ENCODE measurements around the gene SNX10.
A peak's percentile ranks its signal among the peaks of the same experiment; 100 is the strongest.

Gene SNX10

DNA sequence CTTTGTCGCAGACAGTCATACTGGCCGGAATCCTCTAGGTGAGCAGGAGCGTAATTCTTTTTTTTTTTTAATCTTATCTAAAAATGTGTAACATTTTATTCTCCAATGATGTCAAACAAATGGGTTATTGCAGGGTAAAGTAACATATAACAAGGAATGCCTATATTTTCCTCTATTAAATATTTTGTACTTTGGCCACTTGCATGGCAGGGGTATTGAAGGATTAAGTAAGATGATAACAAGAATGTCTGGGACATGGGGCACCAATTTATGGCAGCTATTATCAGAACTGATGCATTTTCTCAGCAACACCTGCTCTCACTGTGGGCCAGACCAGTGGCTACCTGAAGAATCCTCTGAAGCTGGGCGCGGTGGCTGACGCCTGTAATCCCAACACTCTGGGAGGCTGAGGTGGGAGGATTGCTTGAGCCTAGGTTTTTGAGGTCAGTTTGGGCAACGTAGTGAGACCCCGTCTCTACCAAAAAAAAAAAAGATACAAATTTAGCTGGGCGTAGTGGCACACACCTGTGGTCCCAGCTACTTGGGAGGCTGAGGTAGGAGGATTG is 24.0 kb upstream of the SNX10 start:
- H3K36me3 ChIP-seq (ENCODE audit: control insufficient read depth in 4 of 4, insufficient read depth in 4 of 4, low read length in 3 of 4) = no peaks in the 10 kb centered on the region
- WGBS (ENCODE audit: insufficient coverage) = 97% methylated on average over 4 of the region's 9 CpGs
- H3K9me3 ChIP-seq (ENCODE audit: control extremely low read depth in 1 of 5, control insufficient read depth in 4 of 5, insufficient read depth in 2 of 5, low read depth in 1 of 5, low read length in 4 of 5) = peaks cover 0 to 4% (median 0%) of the 10 kb centered on the region in 5 experiments
- H3K4me1 ChIP-seq (ENCODE audit: control extremely low read depth in 1 of 4, control insufficient read depth in 4 of 4, insufficient read depth in 4 of 4, low read length in 3 of 4) = no peaks in the 10 kb centered on the region
- POLR2A ChIA-PET = no interaction called here
- H3K4me3 ChIP-seq (ENCODE audit: control insufficient read depth in 1 of 7, extremely low read depth in 1 of 7, insufficient read depth in 4 of 7, low read depth in 2 of 7, low read length in 6 of 7) = no peak overlapping the region
- no peak overlapping the region for H3K27ac ChIP-seq (ENCODE audit: insufficient read depth in 1 of 2, low read depth in 1 of 2, low read length in 2 of 2, poor library complexity in 1 of 2, severe bottlenecking in 2 of 2)
- CTCF ChIA-PET = no interaction called here
- H3K27me3 ChIP-seq (replicated peaks in 2 of 5; ENCODE audit: control insufficient read depth in 4 of 5, insufficient read depth in 5 of 5, low read length in 4 of 5) = no peaks in the 10 kb centered on the region
- no peak for DNase-seq

DNA sequence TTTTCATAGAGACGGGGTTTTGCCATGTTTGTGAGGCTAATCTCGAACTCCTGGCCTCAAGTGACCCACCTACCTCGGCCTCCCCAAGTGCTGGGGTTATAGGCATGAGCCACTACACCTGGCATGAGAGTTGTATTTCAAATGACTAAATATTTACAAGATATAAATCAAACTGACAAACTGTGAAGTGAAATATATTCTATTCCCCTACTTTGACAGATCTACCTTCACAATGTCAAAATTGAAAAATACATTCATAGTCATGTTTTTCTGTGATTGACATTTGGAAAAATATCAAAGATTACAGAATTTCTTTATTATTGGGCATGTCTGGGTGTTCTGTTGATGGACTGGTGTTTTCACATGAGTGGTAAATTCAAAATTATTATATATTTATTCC is 16.4 kb upstream of the SNX10 start:
- H3K4me3 ChIP-seq (ENCODE audit: control insufficient read depth in 1 of 7, extremely low read depth in 1 of 7, insufficient read depth in 4 of 7, low read depth in 2 of 7, low read length in 6 of 7) = no peak overlapping the region
- H3K36me3 ChIP-seq (ENCODE audit: control insufficient read depth in 4 of 4, insufficient read depth in 4 of 4, low read length in 3 of 4) = no peaks in the 10 kb centered on the region
- DNase-seq = no peak
- ChIA-PET CTCF (interaction anchor here (4.0 kb wide), 1 partner anchor 88 kb away, joined by 57 read pairs; no protein-coding TSS in a partner anchor), POLR2A (no interaction called here)
- H3K4me1 ChIP-seq (ENCODE audit: control extremely low read depth in 1 of 4, control insufficient read depth in 4 of 4, insufficient read depth in 4 of 4, low read length in 3 of 4) = peaks cover 0 to 4% (median 2%) of the 10 kb centered on the region in 4 experiments
- H3K9me3 ChIP-seq (ENCODE audit: control extremely low read depth in 1 of 5, control insufficient read depth in 4 of 5, insufficient read depth in 2 of 5, low read depth in 1 of 5, low read length in 4 of 5) = no peaks in the 10 kb centered on the region
- no peaks in the 10 kb centered on the region for H3K27me3 ChIP-seq (replicated peaks in 2 of 5; ENCODE audit: control insufficient read depth in 4 of 5, insufficient read depth in 5 of 5, low read length in 4 of 5)
- 100% methylated on average over 1 of the region's 3 CpGs for WGBS (ENCODE audit: insufficient coverage)
- no peak overlapping the region for H3K27ac ChIP-seq (ENCODE audit: insufficient read depth in 1 of 2, low read depth in 1 of 2, low read length in 2 of 2, poor library complexity in 1 of 2, severe bottlenecking in 2 of 2)

DNA sequence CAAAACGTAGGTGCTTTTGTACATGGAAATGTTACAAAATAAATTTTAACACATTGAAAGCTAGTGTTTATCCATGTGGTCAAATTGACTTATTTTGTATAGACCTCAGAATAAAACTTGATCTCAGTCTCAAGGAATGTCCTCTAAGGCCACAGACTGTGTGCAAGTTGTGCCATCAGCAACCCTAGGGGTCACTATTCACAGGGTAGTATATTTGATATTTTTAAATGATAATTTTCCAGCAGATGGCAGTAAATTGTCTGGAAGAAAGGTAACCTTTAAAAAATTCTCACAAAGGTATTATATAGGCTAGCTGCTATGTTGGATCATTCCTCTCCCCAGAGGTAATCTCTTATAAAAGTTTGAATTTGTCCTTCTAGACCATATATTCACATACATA is 12.9 kb upstream of the SNX10 start:
- POLR2A ChIA-PET = no interaction called here
- H3K4me3 ChIP-seq (ENCODE audit: control insufficient read depth in 1 of 7, extremely low read depth in 1 of 7, insufficient read depth in 4 of 7, low read depth in 2 of 7, low read length in 6 of 7) = peak overlapping the region in 3 of 7 experiments; percentile 11 to 70 (median 48)

DNA sequence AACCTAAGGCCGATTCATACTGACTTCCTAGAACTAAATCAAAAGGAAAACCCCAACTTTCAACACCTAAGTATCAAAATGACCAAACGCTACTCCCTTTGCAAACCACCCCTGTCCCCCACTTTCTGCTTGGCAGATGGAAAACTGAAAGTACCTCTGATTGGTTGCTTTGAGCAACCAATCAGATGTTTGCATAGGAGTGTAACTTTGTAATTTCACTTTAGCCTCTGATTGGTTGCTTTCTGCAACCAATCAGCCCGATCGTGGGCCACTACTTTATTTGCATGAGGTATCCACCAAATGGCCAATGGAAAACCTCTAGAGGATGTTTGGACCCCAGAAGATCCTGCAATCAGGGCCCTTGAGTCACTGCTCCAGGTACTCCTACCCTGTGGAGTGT is 12.3 kb upstream of the SNX10 start:
- POLR2A ChIA-PET = no interaction called here
- no peak overlapping the region for H3K27ac ChIP-seq (ENCODE audit: insufficient read depth in 1 of 2, low read depth in 1 of 2, low read length in 2 of 2, poor library complexity in 1 of 2, severe bottlenecking in 2 of 2)
- DNase-seq = peak; percentile 48 to 79 (median 74)

More for the DNA sequence above, 12.9 kb upstream of the SNX10 start:
- no peaks in the 10 kb centered on the region for H3K27me3 ChIP-seq (replicated peaks in 2 of 5; ENCODE audit: control insufficient read depth in 4 of 5, insufficient read depth in 5 of 5, low read length in 4 of 5)
- CTCF ChIA-PET = interaction anchor here (0.8 to 4.3 kb wide), 9 partner anchors 9 to 882 kb away, joined by 3 to 57 read pairs (median 5); no protein-coding TSS in a partner anchor
- no peak overlapping the region for H3K27ac ChIP-seq (ENCODE audit: insufficient read depth in 1 of 2, low read depth in 1 of 2, low read length in 2 of 2, poor library complexity in 1 of 2, severe bottlenecking in 2 of 2)
- DNase-seq = peak; percentile 60 to 66 (median 64)
- H3K9me3 ChIP-seq (ENCODE audit: control extremely low read depth in 1 of 5, control insufficient read depth in 4 of 5, insufficient read depth in 2 of 5, low read depth in 1 of 5, low read length in 4 of 5) = no peaks in the 10 kb centered on the region
- peaks cover 0 to 4% (median 2%) of the 10 kb centered on the region in 4 experiments for H3K4me1 ChIP-seq (ENCODE audit: control extremely low read depth in 1 of 4, control insufficient read depth in 4 of 4, insufficient read depth in 4 of 4, low read length in 3 of 4)
- WGBS (ENCODE audit: insufficient coverage) = no CpG with 5 or more reads among the region's 1 CpG
- no peaks in the 10 kb centered on the region for H3K36me3 ChIP-seq (ENCODE audit: control insufficient read depth in 4 of 4, insufficient read depth in 4 of 4, low read length in 3 of 4)

GRCh38 chr7:26280097-26280496 is 11.6 kb upstream of the SNX10 start:
- ChIA-PET CTCF (interaction anchor here (0.9 to 4.3 kb wide), 7 partner anchors 11 to 388 kb away, joined by 3 to 27 read pairs (median 5); partner anchors contain the start of gene SNX10), POLR2A (no interaction called here)

More for the DNA sequence above, 12.3 kb upstream of the SNX10 start:
- H3K36me3 ChIP-seq (ENCODE audit: control insufficient read depth in 4 of 4, insufficient read depth in 4 of 4, low read length in 3 of 4) = no peaks in the 10 kb centered on the region
- no peaks in the 10 kb centered on the region for H3K27me3 ChIP-seq (replicated peaks in 2 of 5; ENCODE audit: control insufficient read depth in 4 of 5, insufficient read depth in 5 of 5, low read length in 4 of 5)
- peak overlapping the region in 4 of 7 experiments; percentile 11 to 70 (median 34) for H3K4me3 ChIP-seq (ENCODE audit: control insufficient read depth in 1 of 7, extremely low read depth in 1 of 7, insufficient read depth in 4 of 7, low read depth in 2 of 7, low read length in 6 of 7)
- H3K9me3 ChIP-seq (ENCODE audit: control extremely low read depth in 1 of 5, control insufficient read depth in 4 of 5, insufficient read depth in 2 of 5, low read depth in 1 of 5, low read length in 4 of 5) = no peaks in the 10 kb centered on the region
- H3K4me1 ChIP-seq (ENCODE audit: control extremely low read depth in 1 of 4, control insufficient read depth in 4 of 4, insufficient read depth in 4 of 4, low read length in 3 of 4) = peaks cover 0 to 4% (median 2%) of the 10 kb centered on the region in 4 experiments
- WGBS (ENCODE audit: insufficient coverage) = 58% methylated on average over 3 of the region's 4 CpGs
- CTCF ChIA-PET = interaction anchor here (1.0 to 4.3 kb wide), 4 partner anchors 11 to 84 kb away, joined by 5 to 57 read pairs (median 16); partner anchors contain the start of gene SNX10

DNA sequence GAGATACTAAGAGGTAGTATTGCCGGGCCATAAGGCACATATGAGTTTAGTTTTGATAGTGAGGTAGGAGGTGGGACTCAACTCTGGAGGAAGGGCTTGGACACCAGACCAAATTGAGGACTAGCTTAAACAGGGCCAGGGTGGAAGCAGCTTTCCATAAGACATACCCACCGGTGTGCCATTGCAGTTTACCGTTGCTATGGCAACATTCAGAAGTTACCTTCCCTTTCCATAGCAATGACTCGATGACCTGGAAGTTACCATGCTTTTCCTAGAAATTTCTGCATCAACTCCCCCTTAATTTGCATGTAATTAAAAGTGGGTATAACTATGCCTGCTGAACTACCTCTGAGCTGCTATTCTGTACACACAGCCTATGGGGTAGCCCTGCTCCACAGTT is 10.9 kb upstream of the SNX10 start:
- WGBS (ENCODE audit: insufficient coverage) = 72% methylated on average over 4 of the region's 4 CpGs
- CTCF ChIA-PET = interaction anchor here (0.9 to 4.3 kb wide), 10 partner anchors 10 to 388 kb away, joined by 3 to 27 read pairs (median 4); no protein-coding TSS in a partner anchor

More at GRCh38 chr7:26280097-26280496, 11.6 kb upstream of the SNX10 start:
- Histone ChIP-seq H3K27me3 (replicated peaks in 2 of 5; ENCODE audit: control insufficient read depth in 4 of 5, insufficient read depth in 5 of 5, low read length in 4 of 5) (no peaks in the 10 kb centered on the region), H3K9me3 (ENCODE audit: control extremely low read depth in 1 of 5, control insufficient read depth in 4 of 5, insufficient read depth in 2 of 5, low read depth in 1 of 5, low read length in 4 of 5) (no peaks in the 10 kb centered on the region), H3K27ac (ENCODE audit: insufficient read depth in 1 of 2, low read depth in 1 of 2, low read length in 2 of 2, poor library complexity in 1 of 2, severe bottlenecking in 2 of 2) (no peak overlapping the region), H3K36me3 (ENCODE audit: control insufficient read depth in 4 of 4, insufficient read depth in 4 of 4, low read length in 3 of 4) (no peaks in the 10 kb centered on the region), H3K4me3 (ENCODE audit: control insufficient read depth in 1 of 7, extremely low read depth in 1 of 7, insufficient read depth in 4 of 7, low read depth in 2 of 7, low read length in 6 of 7) (no peak overlapping the region), H3K4me1 (ENCODE audit: control extremely low read depth in 1 of 4, control insufficient read depth in 4 of 4, insufficient read depth in 4 of 4, low read length in 3 of 4) (peaks cover 0 to 4% (median 2%) of the 10 kb centered on the region in 4 experiments)
- no peak for DNase-seq

GRCh38 chr7:26284477-26284876 is 7.2 kb upstream of the SNX10 start:
- Histone ChIP-seq H3K4me3 (ENCODE audit: control insufficient read depth in 1 of 7, extremely low read depth in 1 of 7, insufficient read depth in 4 of 7, low read depth in 2 of 7, low read length in 6 of 7) (no peak overlapping the region), H3K9me3 (ENCODE audit: control extremely low read depth in 1 of 5, control insufficient read depth in 4 of 5, insufficient read depth in 2 of 5, low read depth in 1 of 5, low read length in 4 of 5) (no peaks in the 10 kb centered on the region), H3K4me1 (ENCODE audit: control extremely low read depth in 1 of 4, control insufficient read depth in 4 of 4, insufficient read depth in 4 of 4, low read length in 3 of 4) (no peaks in the 10 kb centered on the region), H3K27me3 (replicated peaks in 2 of 5; ENCODE audit: control insufficient read depth in 4 of 5, insufficient read depth in 5 of 5, low read length in 4 of 5) (no peaks in the 10 kb centered on the region), H3K27ac (ENCODE audit: insufficient read depth in 1 of 2, low read depth in 1 of 2, low read length in 2 of 2, poor library complexity in 1 of 2, severe bottlenecking in 2 of 2) (no peak overlapping the region), H3K36me3 (ENCODE audit: control insufficient read depth in 4 of 4, insufficient read depth in 4 of 4, low read length in 3 of 4) (no peaks in the 10 kb centered on the region)
- POLR2A ChIA-PET = no interaction called here
- no peak for DNase-seq
- CTCF ChIA-PET = interaction anchor here (1.0 to 1.6 kb wide), 6 partner anchors 10 to 194 kb away, joined by 3 to 9 read pairs (median 4); no protein-coding TSS in a partner anchor
- WGBS (ENCODE audit: insufficient coverage) = 100% methylated on average over 3 of the region's 3 CpGs

More for the DNA sequence above, 10.9 kb upstream of the SNX10 start:
- no peak for DNase-seq
- H3K9me3 ChIP-seq (ENCODE audit: control extremely low read depth in 1 of 5, control insufficient read depth in 4 of 5, insufficient read depth in 2 of 5, low read depth in 1 of 5, low read length in 4 of 5) = no peaks in the 10 kb centered on the region
- POLR2A ChIA-PET = no interaction called here
- no peak overlapping the region for H3K4me3 ChIP-seq (ENCODE audit: control insufficient read depth in 1 of 7, extremely low read depth in 1 of 7, insufficient read depth in 4 of 7, low read depth in 2 of 7, low read length in 6 of 7)
- H3K4me1 ChIP-seq (ENCODE audit: control extremely low read depth in 1 of 4, control insufficient read depth in 4 of 4, insufficient read depth in 4 of 4, low read length in 3 of 4) = peaks cover 0 to 4% (median 2%) of the 10 kb centered on the region in 4 experiments
- H3K27me3 ChIP-seq (replicated peaks in 2 of 5; ENCODE audit: control insufficient read depth in 4 of 5, insufficient read depth in 5 of 5, low read length in 4 of 5) = no peaks in the 10 kb centered on the region
- no peak overlapping the region for H3K27ac ChIP-seq (ENCODE audit: insufficient read depth in 1 of 2, low read depth in 1 of 2, low read length in 2 of 2, poor library complexity in 1 of 2, severe bottlenecking in 2 of 2)
- H3K36me3 ChIP-seq (ENCODE audit: control insufficient read depth in 4 of 4, insufficient read depth in 4 of 4, low read length in 3 of 4) = no peaks in the 10 kb centered on the region
